SK-N-SH (cell line): ENCODE data around the gene UTP4.

Source experiments
- CHD2 ChIP-seq: fragments of 150-350 bp; IDR thresholded peaks from 2 replicates; pipeline ENCODE4 v1.6.1; 2018; ENCODE audit warnings: low read length; ENCODE audit not compliant: partially characterized antibody
- ELF1 ChIP-seq: IDR thresholded peaks from 2 replicates; pipeline ENCODE4 v1.4.0; 2012
- EZH2phosphoT487 ChIP-seq: fragments of 200-600 bp; sonication (generic); IDR thresholded peaks from 2 replicates; pipeline ENCODE4 v1.6.1; 2017; ENCODE audit warnings: low read depth, mixed run types, mild to moderate bottlenecking, antibody characterized with exemption, moderate library complexity, borderline replicate concordance
- NFIC ChIP-seq: IDR thresholded peaks from 2 replicates; pipeline ENCODE4 v1.4.0; 2012; ENCODE audit warnings: borderline replicate concordance
- POLR2AphosphoS5 ChIP-seq: IDR thresholded peaks from 2 replicates; pipeline ENCODE4 v1.6.1; 2012; ENCODE audit warnings: low read depth, low read length
- RAD21 ChIP-seq: IDR thresholded peaks from 2 replicates; pipeline ENCODE4 v1.6.1; 2012; ENCODE audit warnings: mild to moderate bottlenecking, low read length
- SIN3A ChIP-seq: IDR thresholded peaks from 2 replicates; pipeline ENCODE4 v1.6.1; 2012; ENCODE audit warnings: low read depth, mild to moderate bottlenecking, low read length, moderate library complexity, borderline replicate concordance
- SMC3 ChIP-seq: IDR thresholded peaks from 2 replicates; pipeline ENCODE4 v1.6.1; 2012; ENCODE audit warnings: low read depth, low read length, improper control_type of control experiment
- YY1 ChIP-seq: IDR thresholded peaks from 2 replicates; pipeline ENCODE4 v1.4.0; 2012; ENCODE audit warnings: low read depth, mild to moderate bottlenecking
- TF ChIP-seq, protein P1 (sequence below): fragments of 200-600 bp; sonication (generic); IDR thresholded peaks from 2 replicates; pipeline ENCODE4 v1.6.1; 2017; ENCODE audit warnings: antibody characterized with exemption, mild to moderate bottlenecking, moderate library complexity
- TF ChIP-seq, protein P2 (sequence below): IDR thresholded peaks from 2 replicates; pipeline ENCODE4 v1.4.0; 2012; ENCODE audit warnings: low read depth

DNA sequence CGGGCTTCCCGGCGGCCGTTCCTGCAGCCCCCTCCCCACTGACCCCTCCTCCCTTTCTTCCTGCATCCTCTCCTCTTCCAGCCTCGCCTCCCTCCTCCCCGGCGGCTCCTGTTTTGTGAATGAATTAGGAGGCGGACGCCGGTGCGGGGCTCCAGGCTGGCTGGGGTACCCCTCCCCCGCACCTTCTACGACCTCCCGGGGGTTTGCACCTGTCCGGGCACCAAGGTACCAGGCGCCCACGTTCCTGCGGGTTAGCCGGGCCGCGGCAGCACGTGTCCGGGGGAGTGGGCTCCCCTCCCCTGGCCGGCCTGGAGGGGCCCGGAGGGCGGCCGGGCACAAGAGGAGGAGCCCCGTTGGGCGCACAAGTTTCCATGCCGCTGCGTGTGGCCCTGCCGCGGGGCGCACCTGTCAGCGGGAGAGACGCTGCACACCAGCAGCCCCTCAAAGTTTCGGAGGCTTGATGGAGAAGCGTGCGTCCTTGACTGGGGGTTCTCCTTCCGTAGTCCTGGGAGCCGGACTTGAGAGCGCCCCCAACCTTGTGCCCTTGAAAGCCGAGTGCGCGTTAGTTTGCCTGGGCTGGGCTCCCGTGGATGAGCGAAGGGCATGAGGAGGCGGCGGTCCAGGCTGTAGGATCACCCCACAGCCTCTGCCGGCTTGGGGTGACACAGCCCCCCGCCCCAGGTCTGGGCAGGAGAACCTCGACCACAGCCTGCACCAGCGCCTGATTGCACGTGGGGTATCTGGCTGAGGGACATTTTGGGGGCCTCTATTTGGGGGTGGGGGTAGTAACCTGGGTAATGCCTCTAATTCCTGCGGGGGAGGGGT lies 25.7 kb upstream of the UTP4 start:
- TF ChIP-seq ELF1 (no peak), RAD21 (no peak), NFIC (no peak), SMC3 (no peak), YY1 (no peak), CHD2 (no peak), SIN3A (no peak), POLR2AphosphoS5 (no peak; the same call in 1 of the 2 replicates), EZH2phosphoT487 (no peak)
- TF ChIP-seq, protein P1, sequence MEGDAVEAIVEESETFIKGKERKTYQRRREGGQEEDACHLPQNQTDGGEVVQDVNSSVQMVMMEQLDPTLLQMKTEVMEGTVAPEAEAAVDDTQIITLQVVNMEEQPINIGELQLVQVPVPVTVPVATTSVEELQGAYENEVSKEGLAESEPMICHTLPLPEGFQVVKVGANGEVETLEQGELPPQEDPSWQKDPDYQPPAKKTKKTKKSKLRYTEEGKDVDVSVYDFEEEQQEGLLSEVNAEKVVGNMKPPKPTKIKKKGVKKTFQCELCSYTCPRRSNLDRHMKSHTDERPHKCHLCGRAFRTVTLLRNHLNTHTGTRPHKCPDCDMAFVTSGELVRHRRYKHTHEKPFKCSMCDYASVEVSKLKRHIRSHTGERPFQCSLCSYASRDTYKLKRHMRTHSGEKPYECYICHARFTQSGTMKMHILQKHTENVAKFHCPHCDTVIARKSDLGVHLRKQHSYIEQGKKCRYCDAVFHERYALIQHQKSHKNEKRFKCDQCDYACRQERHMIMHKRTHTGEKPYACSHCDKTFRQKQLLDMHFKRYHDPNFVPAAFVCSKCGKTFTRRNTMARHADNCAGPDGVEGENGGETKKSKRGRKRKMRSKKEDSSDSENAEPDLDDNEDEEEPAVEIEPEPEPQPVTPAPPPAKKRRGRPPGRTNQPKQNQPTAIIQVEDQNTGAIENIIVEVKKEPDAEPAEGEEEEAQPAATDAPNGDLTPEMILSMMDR: no peak; the same call in 1 of the 2 replicates
- TF ChIP-seq, protein P2, sequence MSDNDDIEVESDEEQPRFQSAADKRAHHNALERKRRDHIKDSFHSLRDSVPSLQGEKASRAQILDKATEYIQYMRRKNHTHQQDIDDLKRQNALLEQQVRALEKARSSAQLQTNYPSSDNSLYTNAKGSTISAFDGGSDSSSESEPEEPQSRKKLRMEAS: no peak
